Skeletal muscle tissue (tissue), 4 donors: Measurements from ENCODE around the gene PTGES3. TPM values are rescaled to one million over a fixed set of nuclear protein-coding genes. Genes with fewer than 3 reads are reported as not detected.

ENCODE experiments used
- H3K27ac ChIP-seq: one replicate; pipeline ENCODE4 v1.7.0; 2013; ENCODE audit warnings: mild to moderate bottlenecking, low read depth, low read length, inconsistent platforms
- H3K27me3 ChIP-seq, 3 donors: one replicate each; pipeline ENCODE4 v1.7.0; 2013; ENCODE audit warnings: low read length in 3 of 3; ENCODE audit not compliant: control insufficient read depth in 3 of 3, insufficient read depth in 3 of 3
- H3K36me3 ChIP-seq, 3 donors: one replicate each; pipeline ENCODE4 v1.7.0; 2013; ENCODE audit warnings: low read length in 3 of 3; ENCODE audit not compliant: control insufficient read depth in 3 of 3, insufficient read depth in 3 of 3
- H3K4me1 ChIP-seq, 3 donors: one replicate each; pipeline ENCODE4 v1.7.0; 2013; ENCODE audit warnings: low read length in 3 of 3, mild to moderate bottlenecking in 3 of 3; ENCODE audit not compliant: control insufficient read depth in 3 of 3, insufficient read depth in 3 of 3
- H3K4me3 ChIP-seq, 3 donors: one replicate each; pipeline ENCODE4 v1.7.0; 2013; ENCODE audit warnings: low read length in 3 of 3
- H3K9ac ChIP-seq, 3 donors: one replicate each; pipeline ENCODE4 v1.7.0; 2013; ENCODE audit warnings: low read length in 3 of 3, mild to moderate bottlenecking in 3 of 3, moderate library complexity in 2 of 3, low read depth in 1 of 3
- H3K9me3 ChIP-seq, 3 donors: one replicate each; pipeline ENCODE4 v1.7.0; 2013; ENCODE audit warnings: low read length in 3 of 3; ENCODE audit not compliant: control insufficient read depth in 3 of 3
- total RNA-seq: library from RNA; depleted of rRNA; stranded (reverse); fragments of >200 nt; gene quantifications from one replicate; pipeline ENCODE4 v1.2.3, GENCODE V29; 2014
- donor health status: Osteomylitis.

Gene PTGES3
- total RNA-seq, 1 donor from 2014 or later: 85.1 TPM

DNA sequence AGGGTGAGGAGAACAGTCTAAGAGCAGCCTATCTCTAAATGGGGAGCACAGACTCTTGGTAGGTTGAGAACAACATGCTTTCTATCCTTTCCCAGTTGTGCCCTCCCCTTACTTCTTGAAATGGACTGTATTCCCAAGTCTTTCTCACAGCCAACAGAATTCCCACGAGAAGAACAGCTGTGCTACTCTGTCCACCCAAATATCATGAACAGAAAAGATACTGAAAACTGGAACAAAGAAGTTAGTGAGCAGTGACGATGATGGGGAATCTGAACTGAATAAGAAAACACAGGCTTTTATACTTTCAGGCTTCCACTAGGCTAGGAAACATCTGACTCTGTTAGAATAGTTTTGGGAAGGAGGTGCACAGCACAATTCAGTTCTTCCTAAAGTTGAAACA is 33.6 kb upstream of the PTGES3 start:
- H3K4me3 ChIP-seq: peak overlapping the region in 1 of 3 donors; percentile 100
- peak overlapping the region; percentile 98 for H3K27ac ChIP-seq
- H3K9ac ChIP-seq: peak overlapping the region in 2 of 3 donors; percentile 10 to 39
- H3K4me1 ChIP-seq: peaks cover 55 to 60% (median 56%) of the 10 kb centered on the region in 3 donors
- H3K9me3 ChIP-seq: no peaks in the 10 kb centered on the region
- H3K36me3 ChIP-seq: peaks cover 16 to 24% (median 21%) of the 10 kb centered on the region in 3 donors
- no peaks in the 10 kb centered on the region for H3K27me3 ChIP-seq

DNA sequence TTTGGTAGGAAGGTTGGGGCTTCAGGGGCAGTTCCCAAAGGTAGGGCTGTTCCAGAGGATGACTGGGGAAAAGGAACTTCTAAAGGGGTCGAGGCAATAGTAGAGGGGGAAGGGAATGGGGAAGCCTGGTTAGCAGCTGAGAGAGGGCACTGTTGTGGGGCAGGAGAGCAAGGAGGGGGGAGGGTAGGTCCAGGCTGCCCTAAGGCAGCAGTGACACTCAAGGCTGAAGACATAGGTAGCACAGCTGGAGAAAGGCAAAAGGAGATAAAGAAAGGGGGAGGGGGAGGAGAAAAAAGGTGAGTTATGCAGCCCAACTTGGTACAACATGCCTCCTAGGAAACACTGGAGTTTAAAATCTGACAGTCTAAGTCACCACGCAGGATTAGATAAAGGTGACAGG is 33.1 kb upstream of the PTGES3 start:
- peak overlapping the region; percentile 98 for H3K27ac ChIP-seq
- peaks cover 59 to 63% (median 61%) of the 10 kb centered on the region in 3 donors for H3K4me1 ChIP-seq
- H3K27me3 ChIP-seq: no peaks in the 10 kb centered on the region
- H3K9ac ChIP-seq: peak overlapping the region; percentile 10 to 49 (median 39)
- no peaks in the 10 kb centered on the region for H3K9me3 ChIP-seq
- H3K36me3 ChIP-seq: peaks cover 18 to 26% (median 22%) of the 10 kb centered on the region in 3 donors
- peak overlapping the region in 2 of 3 donors; percentile 29 to 35 for H3K4me3 ChIP-seq

- H3K4me3 ChIP-seq: peak overlapping the region in 2 of 3 donors; percentile 0 to 29
- peak overlapping the region; percentile 98 for H3K27ac ChIP-seq
- peaks cover 64 to 66% (median 66%) of the 10 kb centered on the region in 3 donors for H3K4me1 ChIP-seq
- H3K36me3 ChIP-seq: peaks cover 20 to 27% (median 27%) of the 10 kb centered on the region in 3 donors
- no peaks in the 10 kb centered on the region for H3K27me3 ChIP-seq
- H3K9ac ChIP-seq: peak overlapping the region in 2 of 3 donors; percentile 39 to 49
- H3K9me3 ChIP-seq: no peaks in the 10 kb centered on the region
Measured at GRCh38 chr12:56720731-56721151, 32.7 kb upstream of the PTGES3 start.

GRCh38 chr12:56719056-56719455 is 31.0 kb upstream of the PTGES3 start:
- Histone ChIP-seq H3K36me3 (peaks cover 25 to 36% (median 32%) of the 10 kb centered on the region in 3 donors), H3K4me1 (peaks cover 64 to 73% (median 68%) of the 10 kb centered on the region in 3 donors), H3K27me3 (no peaks in the 10 kb centered on the region), H3K9ac (peak overlapping the region in 2 of 3 donors; percentile 2 to 33), H3K4me3 (no peak overlapping the region), H3K27ac (peak overlapping the region; percentile 4), H3K9me3 (no peaks in the 10 kb centered on the region)

GRCh38 chr12:56718636-56719035 is 30.6 kb upstream of the PTGES3 start:
- no peaks in the 10 kb centered on the region for H3K9me3 ChIP-seq
- H3K4me1 ChIP-seq: peaks cover 61 to 74% (median 68%) of the 10 kb centered on the region in 3 donors
- H3K4me3 ChIP-seq: no peak overlapping the region
- H3K27me3 ChIP-seq: no peaks in the 10 kb centered on the region
- peak overlapping the region in 2 of 3 donors; percentile 2 to 33 for H3K9ac ChIP-seq
- peaks cover 29 to 41% (median 36%) of the 10 kb centered on the region in 3 donors for H3K36me3 ChIP-seq
- no peak overlapping the region for H3K27ac ChIP-seq

GRCh38 chr12:56718149-56718548 is 30.1 kb upstream of the PTGES3 start:
- Histone ChIP-seq H3K4me1 (peaks cover 59 to 75% (median 66%) of the 10 kb centered on the region in 3 donors), H3K9ac (no peak overlapping the region)

DNA sequence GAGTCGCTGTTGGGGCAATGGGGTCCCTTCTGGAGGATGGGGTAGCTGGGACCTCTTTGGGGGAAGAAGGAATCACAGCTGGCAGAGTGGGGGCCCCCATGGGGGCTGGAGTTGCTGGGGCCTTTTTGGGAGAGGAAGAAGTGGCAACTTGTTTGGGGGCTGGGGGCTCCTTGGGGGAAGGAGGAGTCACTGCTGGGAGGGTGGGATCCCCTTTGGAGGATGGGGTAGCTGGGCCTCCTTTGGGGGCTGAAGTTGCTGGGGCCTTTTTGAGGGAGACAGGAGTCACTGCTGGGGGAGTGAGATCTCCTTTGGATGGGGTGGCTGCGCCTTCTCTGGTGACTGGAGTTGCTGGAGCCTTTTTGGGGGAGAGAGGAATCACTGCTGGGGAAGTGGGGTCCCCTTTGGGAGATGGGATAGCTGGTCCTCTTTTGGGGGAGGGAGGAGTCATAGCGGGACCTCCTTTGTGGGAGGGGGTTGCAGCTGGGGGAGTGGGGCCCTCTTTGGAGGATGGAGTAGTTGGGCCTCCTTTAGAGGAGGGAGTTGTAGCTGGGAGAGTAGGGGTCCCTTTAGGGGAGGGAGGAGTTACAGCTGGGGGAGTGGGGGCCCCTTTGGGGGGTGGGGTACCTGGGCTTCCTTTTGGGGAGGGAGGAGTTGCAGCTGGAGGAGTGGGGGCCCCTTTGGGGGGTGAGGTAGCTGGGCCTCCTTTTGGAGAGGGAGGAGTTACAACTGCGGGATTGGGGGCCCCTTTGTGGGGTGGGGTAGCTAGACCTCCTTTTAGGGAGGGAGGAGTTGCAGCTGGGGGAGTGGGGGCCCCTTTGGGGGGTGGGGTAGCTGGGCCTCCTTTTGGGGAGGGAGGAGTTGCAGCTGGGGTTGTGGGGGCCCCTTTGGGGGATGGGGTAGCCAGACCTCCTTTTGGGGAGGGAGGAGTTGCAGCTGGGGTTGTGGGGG is 29.1 kb upstream of the PTGES3 start:
- H3K36me3 ChIP-seq: peaks cover 40 to 55% (median 48%) of the 10 kb centered on the region in 3 donors
- H3K27ac ChIP-seq: no peak overlapping the region
- H3K4me1 ChIP-seq: peaks cover 49 to 66% (median 57%) of the 10 kb centered on the region in 3 donors
- H3K9ac ChIP-seq: no peak overlapping the region
- H3K27me3 ChIP-seq: no peaks in the 10 kb centered on the region
- no peak overlapping the region for H3K4me3 ChIP-seq
- no peaks in the 10 kb centered on the region for H3K9me3 ChIP-seq

More at GRCh38 chr12:56718149-56718548, 30.1 kb upstream of the PTGES3 start:
- no peaks in the 10 kb centered on the region for H3K27me3 ChIP-seq
- peaks cover 34 to 45% (median 41%) of the 10 kb centered on the region in 3 donors for H3K36me3 ChIP-seq
- no peak overlapping the region for H3K4me3 ChIP-seq
- H3K27ac ChIP-seq: no peak overlapping the region
- no peaks in the 10 kb centered on the region for H3K9me3 ChIP-seq

DNA sequence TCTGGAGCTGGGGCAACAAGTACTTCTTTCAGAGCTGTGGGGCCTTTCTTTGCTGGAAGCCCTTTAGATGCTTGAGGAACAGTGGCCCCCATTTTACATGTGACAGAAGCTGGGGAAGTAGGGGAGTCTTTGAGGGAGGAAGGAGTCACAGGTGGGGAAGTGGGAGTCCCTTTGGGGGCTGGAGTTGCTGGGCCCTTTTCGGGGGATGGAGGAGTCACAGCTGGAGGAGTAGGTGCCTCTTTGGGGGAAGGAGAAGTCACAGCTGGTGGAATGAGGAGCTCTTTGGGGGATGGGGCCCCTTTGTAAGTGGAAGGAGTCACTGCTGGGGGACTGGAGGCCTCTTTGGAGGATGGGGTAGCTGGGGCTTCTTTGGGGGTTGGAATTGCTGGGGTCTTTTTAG is 28.4 kb upstream of the PTGES3 start:
- H3K27me3 ChIP-seq: no peaks in the 10 kb centered on the region
- H3K9ac ChIP-seq: peak overlapping the region in 1 of 3 donors; percentile 13
- H3K27ac ChIP-seq: no peak overlapping the region
- H3K4me1 ChIP-seq: peaks cover 42 to 58% (median 49%) of the 10 kb centered on the region in 3 donors
- H3K9me3 ChIP-seq: no peaks in the 10 kb centered on the region
- peaks cover 42 to 53% (median 49%) of the 10 kb centered on the region in 3 donors for H3K36me3 ChIP-seq
- no peak overlapping the region for H3K4me3 ChIP-seq

DNA sequence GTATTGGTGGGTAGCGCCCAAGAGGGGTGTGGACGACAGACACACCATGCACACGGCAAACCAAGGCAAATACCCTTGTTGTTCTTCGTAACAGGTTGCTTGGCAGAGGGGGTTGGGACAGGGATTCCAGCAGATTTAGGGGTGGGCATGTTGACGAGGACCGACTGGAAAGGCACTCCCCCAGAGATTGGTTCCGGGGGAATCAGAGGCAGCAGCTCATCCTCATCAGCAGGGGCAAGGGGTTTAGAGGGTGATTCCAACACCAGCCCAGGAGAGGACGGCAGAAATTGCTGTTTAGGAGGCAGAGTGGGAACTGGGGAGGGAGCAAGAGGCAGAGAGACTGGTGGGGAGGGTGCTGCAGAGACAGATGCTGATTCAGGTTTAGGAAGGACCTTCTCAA is 27.7 kb upstream of the PTGES3 start:
- Histone ChIP-seq H3K4me1 (peaks cover 35 to 51% (median 43%) of the 10 kb centered on the region in 3 donors), H3K27ac (no peak overlapping the region), H3K36me3 (peaks cover 37 to 50% (median 47%) of the 10 kb centered on the region in 3 donors)

More for the DNA sequence above, 27.7 kb upstream of the PTGES3 start:
- Histone ChIP-seq H3K9ac (no peak overlapping the region), H3K27me3 (no peaks in the 10 kb centered on the region), H3K9me3 (no peaks in the 10 kb centered on the region), H3K4me3 (peak overlapping the region in 1 of 3 donors; percentile 3)
